GM19328 (cell line): Measurements from ENCODE around the gene AGAP3.

ENCODE experiments used
- ATAC-seq: cut with Tn5 transposase; IDR thresholded peaks from one replicate; pipeline ENCODE4 v1.9.1; 2021; ENCODE audit warnings: mild to moderate bottlenecking, moderate library complexity; ENCODE audit not compliant: unreplicated experiment

The AGAP3 gene

GRCh38 chr7:151179287-151179860 is 93.1 kb downstream of the AGAP3 start:
- no peak for ATAC-seq

- no peak for ATAC-seq
These were observed 93.7 kb downstream of the AGAP3 start for GRCh38 chr7:151179946-151180345.

GRCh38 chr7:151181011-151181431 is 94.7 kb downstream of the AGAP3 start:
- no peak for ATAC-seq

GRCh38 chr7:151185762-151186639 is 99.7 kb downstream of the AGAP3 start:
- no peak for ATAC-seq

- no peak for ATAC-seq
These were observed 100.5 kb downstream of the AGAP3 start, which contains the start of gene ASB10 for GRCh38 chr7:151186640-151187408. TSS of gene ASB10 (minus strand) at chr7:151187250. CDS start at chr7:151187130, 120 bp downstream.

- ATAC-seq = no peak
These were observed 101.4 kb downstream of the AGAP3 start for GRCh38 chr7:151187409-151188251.

- no peak for ATAC-seq
These were observed 101.9 kb downstream of the AGAP3 start for GRCh38 chr7:151188252-151188542.

- no peak for ATAC-seq
These were observed 102.8 kb downstream of the AGAP3 start for GRCh38 chr7:151189038-151189437.

GRCh38 chr7:151191544-151191943 is 105.3 kb downstream of the AGAP3 start:
- no peak for ATAC-seq

- no peak for ATAC-seq
These were observed 105.8 kb downstream of the AGAP3 start for GRCh38 chr7:151192002-151192539.

GRCh38 chr7:151193203-151193978 is 107.1 kb downstream of the AGAP3 start:
- no peak for ATAC-seq
